ENCODE measurements around the gene CAMTA1. TPM values are rescaled to one million over a fixed set of nuclear protein-coding genes. Genes with fewer than 3 reads are reported as not detected.

Gene CAMTA1
- polyA plus RNA-seq, 1 of the 3 experiments (the other 2 are of a cell fraction), result 63.1 TPM

DNA sequence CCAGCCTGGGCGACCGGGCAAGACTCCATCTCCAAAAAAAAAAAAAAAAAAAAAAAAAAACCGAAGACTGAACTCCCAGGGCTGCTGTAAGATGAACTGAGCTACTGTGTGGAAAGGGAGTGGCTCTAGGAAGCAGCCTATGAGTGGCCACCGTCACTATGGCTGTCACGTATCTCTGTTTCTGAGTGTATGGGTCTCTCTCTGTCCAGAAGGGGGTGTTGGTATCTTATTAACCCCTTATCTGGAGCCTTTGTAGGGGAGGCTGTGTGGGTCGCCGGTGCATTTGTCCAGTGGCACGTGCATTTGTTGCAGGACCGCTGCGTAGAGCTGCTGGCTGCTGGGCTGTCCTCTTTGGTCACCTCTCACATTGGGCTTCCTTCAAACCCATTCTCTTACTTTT is 326.6 kb downstream of the CAMTA1 start:
- ChIA-PET POLR2A (no interaction called here), CTCF (interaction anchor here (0.9 to 1.5 kb wide), 2 partner anchors 42 to 68 kb away, joined by 3 read pairs; no protein-coding TSS in a partner anchor)
- H3K27ac ChIP-seq (ENCODE audit: low read depth in 2 of 2, low read length in 1 of 2), result no peak overlapping the region
- no peak for TF ChIP-seq EZH2phosphoT487 (IDR thresholded peaks at IDR 0.05; ENCODE audit: borderline replicate concordance, low read depth)
- TF ChIP-seq RXRA (IDR thresholded peaks at IDR 0.05; ENCODE audit: borderline replicate concordance, low read depth), result no peak
- no peak for TF ChIP-seq MXI1 (IDR thresholded peaks at IDR 0.05; ENCODE audit: low read depth, low read length)
- no peak for TF ChIP-seq EP300 (IDR thresholded peaks at IDR 0.05; ENCODE audit: borderline replicate concordance in 1 of 2, low read depth in 1 of 2, low read length in 1 of 2)
- TF ChIP-seq ELF1 (IDR thresholded peaks at IDR 0.05), result no peak
- no peak for TF ChIP-seq RFX5 (IDR thresholded peaks at IDR 0.05; ENCODE audit: low read length)
- no peak for TF ChIP-seq NRF1 (IDR thresholded peaks at IDR 0.05; ENCODE audit: low read depth, low read length)
- TF ChIP-seq, protein P1, sequence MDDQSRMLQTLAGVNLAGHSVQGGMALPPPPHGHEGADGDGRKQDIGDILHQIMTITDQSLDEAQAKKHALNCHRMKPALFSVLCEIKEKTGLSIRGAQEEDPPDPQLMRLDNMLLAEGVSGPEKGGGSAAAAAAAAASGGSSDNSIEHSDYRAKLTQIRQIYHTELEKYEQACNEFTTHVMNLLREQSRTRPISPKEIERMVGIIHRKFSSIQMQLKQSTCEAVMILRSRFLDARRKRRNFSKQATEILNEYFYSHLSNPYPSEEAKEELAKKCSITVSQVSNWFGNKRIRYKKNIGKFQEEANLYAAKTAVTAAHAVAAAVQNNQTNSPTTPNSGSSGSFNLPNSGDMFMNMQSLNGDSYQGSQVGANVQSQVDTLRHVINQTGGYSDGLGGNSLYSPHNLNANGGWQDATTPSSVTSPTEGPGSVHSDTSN (IDR thresholded peaks at IDR 0.05), result no peak
- TF ChIP-seq TEAD4 (IDR thresholded peaks at IDR 0.05; ENCODE audit: borderline replicate concordance, insufficient read depth), result no peak
- TF ChIP-seq, protein P2, sequence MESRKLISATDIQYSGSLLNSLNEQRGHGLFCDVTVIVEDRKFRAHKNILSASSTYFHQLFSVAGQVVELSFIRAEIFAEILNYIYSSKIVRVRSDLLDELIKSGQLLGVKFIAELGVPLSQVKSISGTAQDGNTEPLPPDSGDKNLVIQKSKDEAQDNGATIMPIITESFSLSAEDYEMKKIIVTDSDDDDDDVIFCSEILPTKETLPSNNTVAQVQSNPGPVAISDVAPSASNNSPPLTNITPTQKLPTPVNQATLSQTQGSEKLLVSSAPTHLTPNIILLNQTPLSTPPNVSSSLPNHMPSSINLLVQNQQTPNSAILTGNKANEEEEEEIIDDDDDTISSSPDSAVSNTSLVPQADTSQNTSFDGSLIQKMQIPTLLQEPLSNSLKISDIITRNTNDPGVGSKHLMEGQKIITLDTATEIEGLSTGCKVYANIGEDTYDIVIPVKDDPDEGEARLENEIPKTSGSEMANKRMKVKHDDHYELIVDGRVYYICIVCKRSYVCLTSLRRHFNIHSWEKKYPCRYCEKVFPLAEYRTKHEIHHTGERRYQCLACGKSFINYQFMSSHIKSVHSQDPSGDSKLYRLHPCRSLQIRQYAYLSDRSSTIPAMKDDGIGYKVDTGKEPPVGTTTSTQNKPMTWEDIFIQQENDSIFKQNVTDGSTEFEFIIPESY (IDR thresholded peaks at IDR 0.05; ENCODE audit: borderline replicate concordance, low read depth), result no peak
- no peak for TF ChIP-seq NFIC (IDR thresholded peaks at IDR 0.05; ENCODE audit: borderline replicate concordance)
- TF ChIP-seq JUND (IDR thresholded peaks at IDR 0.05), result no peak
- no peak for TF ChIP-seq TCF12 (IDR thresholded peaks at IDR 0.05)
- TF ChIP-seq MEF2A (IDR thresholded peaks at IDR 0.05; ENCODE audit: borderline replicate concordance, low read depth), result no peak
- no peak overlapping the region for H2AFZ ChIP-seq (ENCODE audit: low read depth)
- no peak overlapping the region for H3K4me2 ChIP-seq
- H3K4me3 ChIP-seq (ENCODE audit: low read depth in 2 of 2, low read length in 1 of 2), result no peak overlapping the region
- 71% methylated on average over 10 of the region's 10 CpGs for WGBS (ENCODE audit: low lambda C conversion rate)
- peaks cover 0 to 6% of the 10 kb centered on the region in 2 experiments; a peak in 1 of 4 replicates for H3K4me1 ChIP-seq (ENCODE audit: control insufficient read depth in 1 of 2, insufficient read depth in 2 of 2, low read depth in 1 of 2, low read length in 1 of 2)
- DNase-seq, result no peak
- no peak overlapping the region for H3K9ac ChIP-seq
- no peaks in the 10 kb centered on the region for H3K36me3 ChIP-seq (replicated peaks in 1 of 2; ENCODE audit: control insufficient read depth in 1 of 2, insufficient read depth in 2 of 2, low read length in 1 of 2)
- H3K27me3 ChIP-seq (ENCODE audit: insufficient read depth), result no peaks in the 10 kb centered on the region
- H4K20me1 ChIP-seq (ENCODE audit: insufficient read depth), result no peaks in the 10 kb centered on the region
- no peaks in the 10 kb centered on the region for H3K79me2 ChIP-seq (ENCODE audit: insufficient read depth)
- H3K9me3 ChIP-seq, result no peaks in the 10 kb centered on the region
- H3F3A ChIP-seq (replicated peaks; ENCODE audit: insufficient read depth), result no peaks in the 10 kb centered on the region
- no peaks in the 10 kb centered on the region for H3K9me2 ChIP-seq

DNA sequence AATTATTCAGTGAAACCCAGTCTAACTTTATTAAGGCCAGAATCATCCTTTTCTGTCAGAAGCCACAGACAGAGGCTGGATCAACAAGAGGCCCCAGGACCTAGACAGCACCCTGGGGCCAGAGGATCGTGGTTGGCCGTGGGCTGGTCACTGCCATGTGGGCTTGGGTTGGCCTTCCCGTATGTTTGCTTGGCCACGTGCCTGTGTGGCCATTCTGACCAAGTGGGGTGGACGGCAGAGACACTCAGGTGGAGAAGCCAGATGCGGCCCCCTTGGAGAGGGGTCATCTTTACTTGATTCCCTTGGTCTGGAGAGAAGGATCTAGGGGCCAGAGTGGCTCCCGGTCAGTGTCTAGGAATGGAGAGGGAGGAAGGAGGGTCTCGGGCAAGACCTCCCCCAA is 327.9 kb downstream of the CAMTA1 start:
- no peak overlapping the region for H3K4me2 ChIP-seq
- no peak overlapping the region for H3K4me3 ChIP-seq (ENCODE audit: low read depth in 2 of 2, low read length in 1 of 2)
- CTCF ChIA-PET, result no interaction called here
- no peaks in the 10 kb centered on the region for H3K9me3 ChIP-seq
- H3K27ac ChIP-seq (ENCODE audit: low read depth in 2 of 2, low read length in 1 of 2), result no peak overlapping the region
- H4K20me1 ChIP-seq (ENCODE audit: insufficient read depth), result no peaks in the 10 kb centered on the region
- no peaks in the 10 kb centered on the region for H3K9me2 ChIP-seq
- peaks cover 10% of the 10 kb centered on the region for H3F3A ChIP-seq (replicated peaks; ENCODE audit: insufficient read depth)
- WGBS (ENCODE audit: low lambda C conversion rate), result 83% methylated on average over 2 of the region's 8 CpGs
- no peak for DNase-seq
- no peaks in the 10 kb centered on the region for H3K27me3 ChIP-seq (ENCODE audit: insufficient read depth)
- POLR2A ChIA-PET, result no interaction called here
- H2AFZ ChIP-seq (ENCODE audit: low read depth), result no peak overlapping the region
- H3K79me2 ChIP-seq (ENCODE audit: insufficient read depth), result no peaks in the 10 kb centered on the region
- peaks cover 0 to 6% of the 10 kb centered on the region in 2 experiments; a peak in 1 of 4 replicates for H3K4me1 ChIP-seq (ENCODE audit: control insufficient read depth in 1 of 2, insufficient read depth in 2 of 2, low read depth in 1 of 2, low read length in 1 of 2)
- H3K9ac ChIP-seq, result no peak overlapping the region
- no peaks in the 10 kb centered on the region for H3K36me3 ChIP-seq (replicated peaks in 1 of 2; ENCODE audit: control insufficient read depth in 1 of 2, insufficient read depth in 2 of 2, low read length in 1 of 2)
- TF ChIP-seq, protein P3, sequence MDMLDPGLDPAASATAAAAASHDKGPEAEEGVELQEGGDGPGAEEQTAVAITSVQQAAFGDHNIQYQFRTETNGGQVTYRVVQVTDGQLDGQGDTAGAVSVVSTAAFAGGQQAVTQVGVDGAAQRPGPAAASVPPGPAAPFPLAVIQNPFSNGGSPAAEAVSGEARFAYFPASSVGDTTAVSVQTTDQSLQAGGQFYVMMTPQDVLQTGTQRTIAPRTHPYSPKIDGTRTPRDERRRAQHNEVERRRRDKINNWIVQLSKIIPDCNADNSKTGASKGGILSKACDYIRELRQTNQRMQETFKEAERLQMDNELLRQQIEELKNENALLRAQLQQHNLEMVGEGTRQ (IDR thresholded peaks at IDR 0.05; ENCODE audit: borderline replicate concordance, low read depth, low read length), result no peak
- TF ChIP-seq NRF1 (IDR thresholded peaks at IDR 0.05; ENCODE audit: low read depth, low read length) (no peak), POLR2AphosphoS5 (IDR thresholded peaks at IDR 0.05; ENCODE audit: low read depth, low read length) (no peak), TCF12 (IDR thresholded peaks at IDR 0.05) (no peak), FOXM1 (IDR thresholded peaks at IDR 0.05; ENCODE audit: low read depth) (no peak)
- TF ChIP-seq, protein P4, sequence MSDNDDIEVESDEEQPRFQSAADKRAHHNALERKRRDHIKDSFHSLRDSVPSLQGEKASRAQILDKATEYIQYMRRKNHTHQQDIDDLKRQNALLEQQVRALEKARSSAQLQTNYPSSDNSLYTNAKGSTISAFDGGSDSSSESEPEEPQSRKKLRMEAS (IDR thresholded peaks at IDR 0.05; ENCODE audit: low read depth), result no peak
- TF ChIP-seq, protein P5, sequence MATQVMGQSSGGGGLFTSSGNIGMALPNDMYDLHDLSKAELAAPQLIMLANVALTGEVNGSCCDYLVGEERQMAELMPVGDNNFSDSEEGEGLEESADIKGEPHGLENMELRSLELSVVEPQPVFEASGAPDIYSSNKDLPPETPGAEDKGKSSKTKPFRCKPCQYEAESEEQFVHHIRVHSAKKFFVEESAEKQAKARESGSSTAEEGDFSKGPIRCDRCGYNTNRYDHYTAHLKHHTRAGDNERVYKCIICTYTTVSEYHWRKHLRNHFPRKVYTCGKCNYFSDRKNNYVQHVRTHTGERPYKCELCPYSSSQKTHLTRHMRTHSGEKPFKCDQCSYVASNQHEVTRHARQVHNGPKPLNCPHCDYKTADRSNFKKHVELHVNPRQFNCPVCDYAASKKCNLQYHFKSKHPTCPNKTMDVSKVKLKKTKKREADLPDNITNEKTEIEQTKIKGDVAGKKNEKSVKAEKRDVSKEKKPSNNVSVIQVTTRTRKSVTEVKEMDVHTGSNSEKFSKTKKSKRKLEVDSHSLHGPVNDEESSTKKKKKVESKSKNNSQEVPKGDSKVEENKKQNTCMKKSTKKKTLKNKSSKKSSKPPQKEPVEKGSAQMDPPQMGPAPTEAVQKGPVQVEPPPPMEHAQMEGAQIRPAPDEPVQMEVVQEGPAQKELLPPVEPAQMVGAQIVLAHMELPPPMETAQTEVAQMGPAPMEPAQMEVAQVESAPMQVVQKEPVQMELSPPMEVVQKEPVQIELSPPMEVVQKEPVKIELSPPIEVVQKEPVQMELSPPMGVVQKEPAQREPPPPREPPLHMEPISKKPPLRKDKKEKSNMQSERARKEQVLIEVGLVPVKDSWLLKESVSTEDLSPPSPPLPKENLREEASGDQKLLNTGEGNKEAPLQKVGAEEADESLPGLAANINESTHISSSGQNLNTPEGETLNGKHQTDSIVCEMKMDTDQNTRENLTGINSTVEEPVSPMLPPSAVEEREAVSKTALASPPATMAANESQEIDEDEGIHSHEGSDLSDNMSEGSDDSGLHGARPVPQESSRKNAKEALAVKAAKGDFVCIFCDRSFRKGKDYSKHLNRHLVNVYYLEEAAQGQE (IDR thresholded peaks at IDR 0.05; ENCODE audit: low read depth, low read length), result no peak
- TF ChIP-seq, protein P6, sequence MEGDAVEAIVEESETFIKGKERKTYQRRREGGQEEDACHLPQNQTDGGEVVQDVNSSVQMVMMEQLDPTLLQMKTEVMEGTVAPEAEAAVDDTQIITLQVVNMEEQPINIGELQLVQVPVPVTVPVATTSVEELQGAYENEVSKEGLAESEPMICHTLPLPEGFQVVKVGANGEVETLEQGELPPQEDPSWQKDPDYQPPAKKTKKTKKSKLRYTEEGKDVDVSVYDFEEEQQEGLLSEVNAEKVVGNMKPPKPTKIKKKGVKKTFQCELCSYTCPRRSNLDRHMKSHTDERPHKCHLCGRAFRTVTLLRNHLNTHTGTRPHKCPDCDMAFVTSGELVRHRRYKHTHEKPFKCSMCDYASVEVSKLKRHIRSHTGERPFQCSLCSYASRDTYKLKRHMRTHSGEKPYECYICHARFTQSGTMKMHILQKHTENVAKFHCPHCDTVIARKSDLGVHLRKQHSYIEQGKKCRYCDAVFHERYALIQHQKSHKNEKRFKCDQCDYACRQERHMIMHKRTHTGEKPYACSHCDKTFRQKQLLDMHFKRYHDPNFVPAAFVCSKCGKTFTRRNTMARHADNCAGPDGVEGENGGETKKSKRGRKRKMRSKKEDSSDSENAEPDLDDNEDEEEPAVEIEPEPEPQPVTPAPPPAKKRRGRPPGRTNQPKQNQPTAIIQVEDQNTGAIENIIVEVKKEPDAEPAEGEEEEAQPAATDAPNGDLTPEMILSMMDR (IDR thresholded peaks at IDR 0.05), result no peak
